Erythroblast (primary cell): Measurements from ENCODE around the gene RRP36.

Experiments
- GATA1 ChIP-seq: IDR thresholded peaks from 2 replicates; pipeline ENCODE4 v1.6.1; 2011; ENCODE audit warnings: low read depth, mild to moderate bottlenecking, control low read depth, low read length, moderate library complexity
- POLR2A ChIP-seq: IDR thresholded peaks from 2 replicates; pipeline ENCODE4 v1.6.1; 2011; ENCODE audit warnings: mild to moderate bottlenecking, low read length

DNA sequence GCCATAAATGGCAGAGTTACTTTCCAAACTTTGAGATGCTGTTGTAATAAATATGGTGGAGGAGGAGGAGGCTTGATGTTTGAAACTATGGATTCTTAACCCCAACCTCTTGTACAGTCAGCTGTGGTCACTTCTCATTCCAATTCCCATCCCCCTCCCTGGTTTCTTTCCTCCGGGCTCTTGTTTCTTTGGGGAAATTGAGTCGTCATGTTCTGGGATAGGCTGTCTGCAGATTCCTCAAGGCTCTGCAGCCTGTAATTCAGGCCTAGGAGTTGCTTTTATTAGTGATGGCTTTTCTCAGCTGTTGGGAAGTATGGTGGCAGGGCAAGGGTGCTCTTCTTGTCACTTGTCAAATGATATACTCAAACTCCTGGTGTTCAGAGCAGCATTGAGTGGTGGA lies 57.3 kb downstream of the RRP36 start:
- no peak for TF ChIP-seq POLR2A
- TF ChIP-seq GATA1: no peak
